Stimulated activated CD4-positive, alpha-beta T cell treated with anti-CD3 and anti-CD28 coated beads, Interleukin-1b, Interleukin-23, amount 100 ng/mL, for 1 hour (primary cell): Measurements from ENCODE around the gene NME7.

Experiments
- DNase-seq, 2 donors: peaks; one replicate each; pipeline ENCODE4 v3.0.0-alpha.2; 2020; ENCODE audit warnings: low read depth in 2 of 2

Gene NME7

GRCh38 chr1:169155675-169156074 lies 211.9 kb downstream of the NME7 start:
- no peak for DNase-seq

GRCh38 chr1:169151338-169151837 lies 216.2 kb downstream of the NME7 start:
- DNase-seq = no peak

GRCh38 chr1:169150641-169151337 lies 216.8 kb downstream of the NME7 start:
- DNase-seq = no peak

GRCh38 chr1:169149555-169150286 lies 217.9 kb downstream of the NME7 start:
- DNase-seq = no peak

- no peak for DNase-seq
Measured at GRCh38 chr1:169148472-169149252, 218.9 kb downstream of the NME7 start.

- DNase-seq = no peak
Measured at GRCh38 chr1:169146576-169147214, 220.9 kb downstream of the NME7 start.

GRCh38 chr1:169144941-169145626 lies 222.5 kb downstream of the NME7 start:
- no peak for DNase-seq

GRCh38 chr1:169143984-169144383 lies 223.6 kb downstream of the NME7 start:
- DNase-seq = no peak

GRCh38 chr1:169143346-169143745 lies 224.3 kb downstream of the NME7 start:
- no peak for DNase-seq

GRCh38 chr1:169142129-169142528 lies 225.5 kb downstream of the NME7 start:
- DNase-seq = no peak

GRCh38 chr1:169141356-169141755 lies 226.2 kb downstream of the NME7 start:
- no peak for DNase-seq

- no peak for DNase-seq
Measured at GRCh38 chr1:169138866-169139670, 228.5 kb downstream of the NME7 start.

GRCh38 chr1:169137357-169137756 lies 230.2 kb downstream of the NME7 start:
- DNase-seq = no peak

- no peak for DNase-seq
Measured at GRCh38 chr1:169133801-169134502, 233.6 kb downstream of the NME7 start.

- no peak for DNase-seq
Measured at GRCh38 chr1:169133228-169133576, 234.4 kb downstream of the NME7 start.

GRCh38 chr1:169132512-169133227 lies 234.9 kb downstream of the NME7 start:
- DNase-seq = no peak

- no peak for DNase-seq
Measured at GRCh38 chr1:169130683-169131082, 236.9 kb downstream of the NME7 start.

GRCh38 chr1:169129109-169129784 lies 238.3 kb downstream of the NME7 start:
- no peak for DNase-seq

- DNase-seq = no peak
Measured at GRCh38 chr1:169128562-169128961, 239.0 kb downstream of the NME7 start.
